Liver (tissue), 9 donors: Measurements from ENCODE around the gene SPATA46. TPM values are rescaled to one million over a fixed set of nuclear protein-coding genes. Genes with fewer than 3 reads are reported as not detected.

Source experiments
- DNase-seq: peaks from one replicate; pipeline ENCODE4 v3.0.0-alpha.2; 2017; ENCODE audit warnings: low spot score
- H3K27ac ChIP-seq, 2 donors: one replicate each; pipeline ENCODE4 v1.7.0; 2013; ENCODE audit warnings: inconsistent platforms in 2 of 2, low read length in 2 of 2, control low read depth in 1 of 2, low read depth in 1 of 2, mild to moderate bottlenecking in 1 of 2
- H3K27me3 ChIP-seq, 4 donors: one replicate each; pipeline versions ENCODE4 v1.6.1 to v1.7.0; 2013; ENCODE audit warnings: low read length in 3 of 4, inconsistent platforms in 1 of 4, mild to moderate bottlenecking in 1 of 4, moderate library complexity in 1 of 4; ENCODE audit not compliant: control insufficient read depth in 4 of 4, insufficient read depth in 4 of 4
- H3K36me3 ChIP-seq, 4 donors: one replicate each; pipeline versions ENCODE4 v1.6.1 to v1.7.0; 2013; ENCODE audit warnings: low read length in 3 of 4, mild to moderate bottlenecking in 3 of 4, low read depth in 1 of 4, moderate library complexity in 1 of 4; ENCODE audit not compliant: control insufficient read depth in 4 of 4, insufficient read depth in 3 of 4
- H3K4me1 ChIP-seq, 4 donors: one replicate each; pipeline versions ENCODE4 v1.6.1 to v1.7.0; 2013; ENCODE audit warnings: low read length in 3 of 4, mild to moderate bottlenecking in 3 of 4, moderate library complexity in 1 of 4; ENCODE audit not compliant: control insufficient read depth in 4 of 4, insufficient read depth in 4 of 4
- H3K4me3 ChIP-seq, 3 donors: one replicate each; pipeline versions ENCODE4 v1.6.1 to v1.7.0; 2013; ENCODE audit warnings: low read length in 3 of 3, control low read depth in 1 of 3, low read depth in 1 of 3, mild to moderate bottlenecking in 1 of 3
- H3K9ac ChIP-seq, 2 donors: one replicate each; pipeline ENCODE4 v1.7.0; 2013; ENCODE audit warnings: low read length in 2 of 2, mild to moderate bottlenecking in 2 of 2, moderate library complexity in 2 of 2, control low read depth in 1 of 2, low read depth in 1 of 2
- H3K9me3 ChIP-seq, 4 donors: one replicate each; pipeline versions ENCODE4 v1.6.1 to v1.7.0; 2013; ENCODE audit warnings: low read length in 3 of 4; ENCODE audit not compliant: control insufficient read depth in 4 of 4
- FOXA1 ChIP-seq: IDR thresholded peaks from 2 replicates; pipeline ENCODE4 v1.6.1; 2016; ENCODE audit warnings: antibody characterized with exemption
- FOXA2 ChIP-seq: IDR thresholded peaks from 2 replicates; pipeline ENCODE4 v1.6.1; 2016; ENCODE audit warnings: antibody characterized with exemption
- GABPA ChIP-seq, 2 donors: IDR thresholded peaks in 1 of 2; conservative IDR thresholded peaks in 1 of 2; 2 replicates each; pipeline ENCODE4 v1.6.1; 2016; ENCODE audit warnings: antibody characterized with exemption in 2 of 2, mild to moderate bottlenecking in 1 of 2, moderate library complexity in 1 of 2
- HNF4A ChIP-seq, 2 donors: conservative IDR thresholded peaks; 2 replicates each; pipeline ENCODE4 v1.6.1; 2016; ENCODE audit warnings: antibody characterized with exemption in 2 of 2, mild to moderate bottlenecking in 2 of 2
- RXRA ChIP-seq, 2 donors: IDR thresholded peaks; 2 replicates each; pipeline ENCODE4 v1.6.1; 2017 to 2018; ENCODE audit warnings: antibody characterized with exemption in 2 of 2, mild to moderate bottlenecking in 1 of 2
- SP1 ChIP-seq: IDR thresholded peaks from 2 replicates; pipeline ENCODE4 v1.6.1; 2018; ENCODE audit warnings: antibody characterized with exemption, mild to moderate bottlenecking
- WGBS: extraction: QIAGEN DNeasy Blood & Tissue Kit; methylation state at CpG from one replicate; pipeline ENCODE4 v1.1.7; 2013; 5-methylcytosine and 5-hydroxymethylcytosine counted together
- polyA plus RNA-seq, 2 donors: library from polyadenylated mRNA; stranded (reverse) in 1 of 2; unstranded in 1 of 2; fragments of 200-250 nt in 1 of 2; fragments of >200 nt in 1 of 2; fragmentation: Nextera tagmentation in 1 of 2; extraction: Ambion mirVana in 1 of 2; gene quantifications; one replicate each; pipeline versions ENCODE4 v1.2.1 to v1.2.3, GENCODE V29; 2013 to 2015
- total RNA-seq, 2 donors: library from RNA; depleted of rRNA; stranded (reverse); fragments of >200 nt; gene quantifications; one replicate each; pipeline ENCODE4 v1.2.3, GENCODE V29; 2014
- TF ChIP-seq, protein P1 (sequence below): fragments of 150-350 bp; IDR thresholded peaks from 2 replicates; pipeline ENCODE4 v1.5.1; 2017; ENCODE audit warnings: improper control_type of control experiment, low read depth, low read length; ENCODE audit not compliant: missing input control
- TF ChIP-seq, protein P2 (sequence below): IDR thresholded peaks from 2 replicates; pipeline ENCODE4 v1.6.1; 2016; ENCODE audit warnings: antibody characterized with exemption
- TF ChIP-seq, protein P3 (sequence below): IDR thresholded peaks from 2 replicates; pipeline ENCODE4 v1.6.1; 2016; ENCODE audit warnings: antibody characterized with exemption
- TF ChIP-seq, protein P4 (sequence below): IDR thresholded peaks from 2 replicates; pipeline ENCODE4 v1.6.1; 2016; ENCODE audit warnings: antibody characterized with exemption, mild to moderate bottlenecking
- donor health status: healthy.
- donor health status: healthy.
- donor health status: healthy.
- donor health status: healthy.
- donor health status: healthy.

Gene SPATA46
- total and polyA plus RNA-seq, 4 donors = 0.06 to 0.17 TPM; not detected in 2

DNA sequence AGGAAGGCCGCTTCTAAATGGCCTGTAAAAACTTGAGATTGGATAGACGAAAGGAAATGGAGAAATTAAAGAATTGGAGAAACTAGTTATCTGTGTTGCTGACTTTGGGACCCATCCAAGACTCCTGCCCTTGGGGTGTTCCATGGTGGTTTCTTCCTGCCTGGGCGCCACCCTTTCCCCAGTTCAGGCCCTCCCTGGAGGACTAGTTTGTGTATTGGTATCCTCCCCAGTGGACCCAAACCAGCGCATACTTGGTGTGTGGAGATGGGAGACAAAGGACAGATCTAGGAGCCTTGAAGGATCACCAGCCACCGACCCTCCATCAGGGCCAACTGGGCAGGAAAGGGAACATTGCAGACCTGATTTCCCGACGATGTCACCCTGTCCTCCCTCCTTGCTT is 7.1 kb downstream of the SPATA46 start:
- DNase-seq = no peak
- Histone ChIP-seq H3K9me3 (no peaks in the 10 kb centered on the region), H3K9ac (no peak overlapping the region), H3K27me3 (no peaks in the 10 kb centered on the region), H3K27ac (no peak overlapping the region), H3K36me3 (peaks cover 0 to 2% (median under 1%) of the 10 kb centered on the region in 4 donors), H3K4me1 (peaks cover 19 to 59% (median 41%) of the 10 kb centered on the region in 4 donors), H3K4me3 (no peak overlapping the region)
- TF ChIP-seq GABPA (IDR thresholded peaks at IDR 0.05 in 1 of 2, conservative IDR thresholded peaks at IDR 0.05 in 1 of 2) (no peak), SP1 (no peak), RXRA (IDR thresholded peaks at IDR 0.05) (no peak), FOXA2 (no peak)
- TF ChIP-seq, protein P1, sequence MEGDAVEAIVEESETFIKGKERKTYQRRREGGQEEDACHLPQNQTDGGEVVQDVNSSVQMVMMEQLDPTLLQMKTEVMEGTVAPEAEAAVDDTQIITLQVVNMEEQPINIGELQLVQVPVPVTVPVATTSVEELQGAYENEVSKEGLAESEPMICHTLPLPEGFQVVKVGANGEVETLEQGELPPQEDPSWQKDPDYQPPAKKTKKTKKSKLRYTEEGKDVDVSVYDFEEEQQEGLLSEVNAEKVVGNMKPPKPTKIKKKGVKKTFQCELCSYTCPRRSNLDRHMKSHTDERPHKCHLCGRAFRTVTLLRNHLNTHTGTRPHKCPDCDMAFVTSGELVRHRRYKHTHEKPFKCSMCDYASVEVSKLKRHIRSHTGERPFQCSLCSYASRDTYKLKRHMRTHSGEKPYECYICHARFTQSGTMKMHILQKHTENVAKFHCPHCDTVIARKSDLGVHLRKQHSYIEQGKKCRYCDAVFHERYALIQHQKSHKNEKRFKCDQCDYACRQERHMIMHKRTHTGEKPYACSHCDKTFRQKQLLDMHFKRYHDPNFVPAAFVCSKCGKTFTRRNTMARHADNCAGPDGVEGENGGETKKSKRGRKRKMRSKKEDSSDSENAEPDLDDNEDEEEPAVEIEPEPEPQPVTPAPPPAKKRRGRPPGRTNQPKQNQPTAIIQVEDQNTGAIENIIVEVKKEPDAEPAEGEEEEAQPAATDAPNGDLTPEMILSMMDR = no peak
- TF ChIP-seq, protein P2, sequence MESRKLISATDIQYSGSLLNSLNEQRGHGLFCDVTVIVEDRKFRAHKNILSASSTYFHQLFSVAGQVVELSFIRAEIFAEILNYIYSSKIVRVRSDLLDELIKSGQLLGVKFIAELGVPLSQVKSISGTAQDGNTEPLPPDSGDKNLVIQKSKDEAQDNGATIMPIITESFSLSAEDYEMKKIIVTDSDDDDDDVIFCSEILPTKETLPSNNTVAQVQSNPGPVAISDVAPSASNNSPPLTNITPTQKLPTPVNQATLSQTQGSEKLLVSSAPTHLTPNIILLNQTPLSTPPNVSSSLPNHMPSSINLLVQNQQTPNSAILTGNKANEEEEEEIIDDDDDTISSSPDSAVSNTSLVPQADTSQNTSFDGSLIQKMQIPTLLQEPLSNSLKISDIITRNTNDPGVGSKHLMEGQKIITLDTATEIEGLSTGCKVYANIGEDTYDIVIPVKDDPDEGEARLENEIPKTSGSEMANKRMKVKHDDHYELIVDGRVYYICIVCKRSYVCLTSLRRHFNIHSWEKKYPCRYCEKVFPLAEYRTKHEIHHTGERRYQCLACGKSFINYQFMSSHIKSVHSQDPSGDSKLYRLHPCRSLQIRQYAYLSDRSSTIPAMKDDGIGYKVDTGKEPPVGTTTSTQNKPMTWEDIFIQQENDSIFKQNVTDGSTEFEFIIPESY = no peak
- TF ChIP-seq, protein P3, sequence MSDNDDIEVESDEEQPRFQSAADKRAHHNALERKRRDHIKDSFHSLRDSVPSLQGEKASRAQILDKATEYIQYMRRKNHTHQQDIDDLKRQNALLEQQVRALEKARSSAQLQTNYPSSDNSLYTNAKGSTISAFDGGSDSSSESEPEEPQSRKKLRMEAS = no peak
- TF ChIP-seq, protein P4, sequence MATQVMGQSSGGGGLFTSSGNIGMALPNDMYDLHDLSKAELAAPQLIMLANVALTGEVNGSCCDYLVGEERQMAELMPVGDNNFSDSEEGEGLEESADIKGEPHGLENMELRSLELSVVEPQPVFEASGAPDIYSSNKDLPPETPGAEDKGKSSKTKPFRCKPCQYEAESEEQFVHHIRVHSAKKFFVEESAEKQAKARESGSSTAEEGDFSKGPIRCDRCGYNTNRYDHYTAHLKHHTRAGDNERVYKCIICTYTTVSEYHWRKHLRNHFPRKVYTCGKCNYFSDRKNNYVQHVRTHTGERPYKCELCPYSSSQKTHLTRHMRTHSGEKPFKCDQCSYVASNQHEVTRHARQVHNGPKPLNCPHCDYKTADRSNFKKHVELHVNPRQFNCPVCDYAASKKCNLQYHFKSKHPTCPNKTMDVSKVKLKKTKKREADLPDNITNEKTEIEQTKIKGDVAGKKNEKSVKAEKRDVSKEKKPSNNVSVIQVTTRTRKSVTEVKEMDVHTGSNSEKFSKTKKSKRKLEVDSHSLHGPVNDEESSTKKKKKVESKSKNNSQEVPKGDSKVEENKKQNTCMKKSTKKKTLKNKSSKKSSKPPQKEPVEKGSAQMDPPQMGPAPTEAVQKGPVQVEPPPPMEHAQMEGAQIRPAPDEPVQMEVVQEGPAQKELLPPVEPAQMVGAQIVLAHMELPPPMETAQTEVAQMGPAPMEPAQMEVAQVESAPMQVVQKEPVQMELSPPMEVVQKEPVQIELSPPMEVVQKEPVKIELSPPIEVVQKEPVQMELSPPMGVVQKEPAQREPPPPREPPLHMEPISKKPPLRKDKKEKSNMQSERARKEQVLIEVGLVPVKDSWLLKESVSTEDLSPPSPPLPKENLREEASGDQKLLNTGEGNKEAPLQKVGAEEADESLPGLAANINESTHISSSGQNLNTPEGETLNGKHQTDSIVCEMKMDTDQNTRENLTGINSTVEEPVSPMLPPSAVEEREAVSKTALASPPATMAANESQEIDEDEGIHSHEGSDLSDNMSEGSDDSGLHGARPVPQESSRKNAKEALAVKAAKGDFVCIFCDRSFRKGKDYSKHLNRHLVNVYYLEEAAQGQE = no peak
- WGBS = 91% methylated on average over 7 of the region's 7 CpGs

DNA sequence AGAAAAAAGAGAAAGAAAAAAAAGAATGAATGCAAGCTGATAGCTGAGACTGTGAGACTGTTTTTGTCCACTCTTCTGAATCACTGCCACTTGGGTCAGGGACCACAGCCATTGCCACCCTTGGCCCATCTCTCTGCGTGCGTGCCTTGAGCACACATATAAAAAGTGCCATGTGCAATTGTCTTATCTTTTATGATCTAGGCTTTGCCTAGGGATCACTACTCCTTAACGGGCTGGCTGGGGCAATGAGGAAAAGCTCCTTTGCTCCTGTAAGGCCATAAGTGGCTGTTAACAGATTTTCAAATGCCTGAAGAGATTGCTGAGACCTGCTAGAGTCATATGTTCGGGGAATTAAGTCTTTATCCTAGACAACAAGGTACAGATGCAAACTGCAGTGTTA is 8.2 kb downstream of the SPATA46 start:
- Histone ChIP-seq H3K36me3 (no peaks in the 10 kb centered on the region), H3K9ac (no peak overlapping the region), H3K27ac (no peak overlapping the region), H3K27me3 (no peaks in the 10 kb centered on the region), H3K4me1 (peaks cover 20 to 63% (median 44%) of the 10 kb centered on the region in 4 donors), H3K9me3 (no peaks in the 10 kb centered on the region), H3K4me3 (no peak overlapping the region)
- TF ChIP-seq, protein P2 = no peak
- TF ChIP-seq HNF4A (conservative IDR thresholded peaks at IDR 0.05) = no peak
- no peak for TF ChIP-seq FOXA2
- no peak for TF ChIP-seq FOXA1
- 62% methylated on average over 4 of the region's 4 CpGs for WGBS
- DNase-seq = no peak
